BJ (cell line): ENCODE measurements around the gene FSCN2. TPM values are rescaled to one million over a fixed set of nuclear protein-coding genes. Genes with fewer than 3 reads are reported as not detected.
"Not testable (repeated sequence)": the region's sequence is repeated elsewhere in the genome, so short reads cannot be mapped to it uniquely, and the experiment has no call there.

Experiments
- CTCF ChIA-PET: fragments of 350-600 bp; formaldehyde crosslinking; extraction: SDS; loops from one replicate; lab custom pipeline; 2021; ENCODE audit warnings: antibody characterized with exemption, inconsistent platforms; lab: Yijun Ruan, JAX
- POLR2A ChIA-PET: fragments of 300-600 bp; sonication (Branson Sonifier 250); formaldehyde crosslinking; extraction: SDS; loops from one replicate; lab custom pipeline; 2021; ENCODE audit warnings: antibody characterized with exemption; lab: Charles Lee
- DNase-seq: peaks from one replicate; pipeline ENCODE4 v3.0.0-alpha.2; 2011; ENCODE audit warnings: low read depth
- H3K27me3 ChIP-seq: 2 replicates; pipeline ENCODE4 v1.6.0; 2011; ENCODE audit warnings: low read length; ENCODE audit not compliant: control insufficient read depth, insufficient read depth
- H3K36me3 ChIP-seq: 2 replicates; pipeline ENCODE4 v1.5.1; 2011; ENCODE audit warnings: low read length; ENCODE audit not compliant: control insufficient read depth, insufficient read depth
- H3K4me3 ChIP-seq: 2 replicates; pipeline ENCODE4 v1.5.1; 2011; ENCODE audit warnings: low read depth, mild to moderate bottlenecking, control low read depth, low read length
- polyA plus RNA-seq: library from polyadenylated mRNA; depleted of rRNA; stranded (reverse); fragments of >200 nt; gene quantifications from 2 replicates; pipeline ENCODE4 v1.2.3, GENCODE V29; 2011
- TF ChIP-seq, protein P1 (sequence below): IDR thresholded peaks from 2 replicates; pipeline ENCODE4 v1.5.1; 2011; ENCODE audit warnings: low read depth, mild to moderate bottlenecking, control low read depth, inconsistent platforms, low read length, moderate library complexity; ENCODE audit not compliant: insufficient read depth

Gene FSCN2
- polyA plus RNA-seq, 1 experiment = 1.3 TPM

DNA sequence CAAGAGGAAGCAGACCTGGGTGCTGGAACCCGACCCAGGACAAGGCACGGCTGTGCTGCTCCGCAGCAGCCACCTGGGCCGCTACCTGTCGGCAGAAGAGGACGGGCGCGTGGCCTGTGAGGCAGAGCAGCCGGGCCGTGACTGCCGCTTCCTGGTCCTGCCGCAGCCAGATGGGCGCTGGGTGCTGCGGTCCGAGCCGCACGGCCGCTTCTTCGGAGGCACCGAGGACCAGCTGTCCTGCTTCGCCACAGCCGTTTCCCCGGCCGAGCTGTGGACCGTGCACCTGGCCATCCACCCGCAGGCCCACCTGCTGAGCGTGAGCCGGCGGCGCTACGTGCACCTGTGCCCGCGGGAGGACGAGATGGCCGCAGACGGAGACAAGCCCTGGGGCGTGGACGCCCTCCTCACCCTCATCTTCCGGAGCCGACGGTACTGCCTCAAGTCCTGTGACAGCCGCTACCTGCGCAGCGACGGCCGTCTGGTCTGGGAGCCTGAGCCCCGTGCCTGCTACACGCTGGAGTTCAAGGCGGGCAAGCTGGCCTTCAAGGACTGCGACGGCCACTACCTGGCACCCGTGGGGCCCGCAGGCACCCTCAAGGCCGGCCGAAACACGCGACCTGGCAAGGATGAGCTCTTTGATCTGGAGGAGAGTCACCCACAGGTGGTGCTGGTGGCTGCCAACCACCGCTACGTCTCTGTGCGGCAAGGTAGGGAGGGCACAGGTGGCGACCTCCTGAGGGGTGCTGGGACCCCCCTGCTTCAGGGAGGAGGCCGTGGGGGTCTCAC is 667 bp downstream of the FSCN2 start:
- POLR2A ChIA-PET = interaction anchor here (0.6 kb wide), 2 partner anchors 12 to 38 kb away, joined by 10 to 14 read pairs; no protein-coding TSS in a partner anchor
- TF ChIP-seq, protein P1, sequence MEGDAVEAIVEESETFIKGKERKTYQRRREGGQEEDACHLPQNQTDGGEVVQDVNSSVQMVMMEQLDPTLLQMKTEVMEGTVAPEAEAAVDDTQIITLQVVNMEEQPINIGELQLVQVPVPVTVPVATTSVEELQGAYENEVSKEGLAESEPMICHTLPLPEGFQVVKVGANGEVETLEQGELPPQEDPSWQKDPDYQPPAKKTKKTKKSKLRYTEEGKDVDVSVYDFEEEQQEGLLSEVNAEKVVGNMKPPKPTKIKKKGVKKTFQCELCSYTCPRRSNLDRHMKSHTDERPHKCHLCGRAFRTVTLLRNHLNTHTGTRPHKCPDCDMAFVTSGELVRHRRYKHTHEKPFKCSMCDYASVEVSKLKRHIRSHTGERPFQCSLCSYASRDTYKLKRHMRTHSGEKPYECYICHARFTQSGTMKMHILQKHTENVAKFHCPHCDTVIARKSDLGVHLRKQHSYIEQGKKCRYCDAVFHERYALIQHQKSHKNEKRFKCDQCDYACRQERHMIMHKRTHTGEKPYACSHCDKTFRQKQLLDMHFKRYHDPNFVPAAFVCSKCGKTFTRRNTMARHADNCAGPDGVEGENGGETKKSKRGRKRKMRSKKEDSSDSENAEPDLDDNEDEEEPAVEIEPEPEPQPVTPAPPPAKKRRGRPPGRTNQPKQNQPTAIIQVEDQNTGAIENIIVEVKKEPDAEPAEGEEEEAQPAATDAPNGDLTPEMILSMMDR = no peak
- no peaks in the 10 kb centered on the region for H3K36me3 ChIP-seq
- DNase-seq = no peak
- CTCF ChIA-PET = interaction anchor here (1.2 kb wide), 1 partner anchor 10 kb away, joined by 4 read pairs; no protein-coding TSS in a partner anchor
- H3K27me3 ChIP-seq = no peaks in the 10 kb centered on the region
- H3K4me3 ChIP-seq = no peak overlapping the region

DNA sequence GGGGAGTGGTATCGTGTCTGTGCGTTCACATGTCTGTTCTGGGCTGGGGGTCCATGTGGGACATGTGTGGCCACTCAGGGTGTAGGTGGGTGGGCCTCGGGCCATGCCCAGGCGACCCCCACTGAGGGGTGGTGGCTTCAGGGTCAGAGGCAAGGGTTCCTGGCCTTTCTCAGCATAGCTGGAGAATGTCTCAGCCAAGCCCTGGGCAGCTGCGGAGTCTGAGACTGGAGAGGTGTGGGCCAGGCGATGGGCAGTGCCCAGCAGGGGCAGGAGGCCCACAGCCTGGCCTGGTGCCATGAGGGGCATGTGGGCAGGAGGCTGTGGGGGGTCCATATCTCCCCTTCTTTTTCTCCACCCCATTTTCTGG is 1.2 kb downstream of the FSCN2 start:
- CTCF ChIA-PET = interaction anchor here (1.2 to 1.4 kb wide), 2 partner anchors 11 to 72 kb away, joined by 4 to 5 read pairs; no protein-coding TSS in a partner anchor
- DNase-seq = no peak
- Histone ChIP-seq H3K27me3 (no peaks in the 10 kb centered on the region), H3K4me3 (no peak overlapping the region), H3K36me3 (no peaks in the 10 kb centered on the region)
- TF ChIP-seq, protein P1 = no peak
- POLR2A ChIA-PET = no interaction called here

DNA sequence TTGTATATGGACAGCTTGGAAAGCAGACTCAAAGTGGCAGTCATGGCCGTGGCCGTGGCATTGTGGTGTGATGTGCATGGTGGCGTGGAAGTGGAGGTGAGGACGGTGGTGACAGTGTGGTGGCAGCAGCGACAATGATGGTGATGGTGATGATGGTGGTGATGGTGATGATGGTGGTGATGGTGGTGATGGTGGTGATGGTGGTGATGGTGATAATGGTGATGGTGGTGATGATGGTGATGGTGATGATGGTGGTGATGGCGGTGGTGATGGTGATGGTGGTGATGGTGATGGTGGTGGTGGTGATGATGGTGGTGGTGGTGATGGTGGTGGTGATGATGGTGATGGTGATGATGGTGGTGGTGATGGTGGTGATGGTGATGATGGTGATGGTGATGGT is 2.8 kb downstream of the FSCN2 start:
- H3K36me3 ChIP-seq, H3K4me3 ChIP-seq, DNase-seq, H3K27me3 ChIP-seq, POLR2A ChIA-PET: not testable (repeated sequence)
- CTCF ChIA-PET = interaction anchor here (1.4 kb wide), 1 partner anchor 70 kb away, joined by 5 read pairs; no protein-coding TSS in a partner anchor

DNA sequence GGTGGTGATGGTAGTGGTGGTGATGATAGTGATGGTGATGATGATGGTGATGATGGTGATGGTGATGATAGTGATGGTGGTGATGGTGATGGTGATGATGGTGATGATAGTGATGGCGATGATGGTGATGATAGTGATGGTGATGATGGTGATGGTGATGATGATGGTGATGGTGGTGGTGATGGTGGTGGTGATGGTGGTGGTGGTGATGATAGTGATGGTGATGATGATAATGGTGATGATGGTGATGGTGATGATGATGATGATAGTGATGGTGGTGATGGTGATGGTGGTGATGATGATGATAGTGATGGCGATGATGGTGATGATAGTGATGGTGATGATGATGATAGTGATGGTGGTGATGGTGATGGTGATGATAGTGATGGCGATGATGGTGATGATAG is 3.8 kb downstream of the FSCN2 start:
- DNase-seq, POLR2A ChIA-PET, H3K36me3 ChIP-seq, H3K27me3 ChIP-seq, H3K4me3 ChIP-seq: not testable (repeated sequence)
- CTCF ChIA-PET = interaction anchor here (1.3 kb wide), 1 partner anchor 13 kb away, joined by 3 read pairs; no protein-coding TSS in a partner anchor

DNA sequence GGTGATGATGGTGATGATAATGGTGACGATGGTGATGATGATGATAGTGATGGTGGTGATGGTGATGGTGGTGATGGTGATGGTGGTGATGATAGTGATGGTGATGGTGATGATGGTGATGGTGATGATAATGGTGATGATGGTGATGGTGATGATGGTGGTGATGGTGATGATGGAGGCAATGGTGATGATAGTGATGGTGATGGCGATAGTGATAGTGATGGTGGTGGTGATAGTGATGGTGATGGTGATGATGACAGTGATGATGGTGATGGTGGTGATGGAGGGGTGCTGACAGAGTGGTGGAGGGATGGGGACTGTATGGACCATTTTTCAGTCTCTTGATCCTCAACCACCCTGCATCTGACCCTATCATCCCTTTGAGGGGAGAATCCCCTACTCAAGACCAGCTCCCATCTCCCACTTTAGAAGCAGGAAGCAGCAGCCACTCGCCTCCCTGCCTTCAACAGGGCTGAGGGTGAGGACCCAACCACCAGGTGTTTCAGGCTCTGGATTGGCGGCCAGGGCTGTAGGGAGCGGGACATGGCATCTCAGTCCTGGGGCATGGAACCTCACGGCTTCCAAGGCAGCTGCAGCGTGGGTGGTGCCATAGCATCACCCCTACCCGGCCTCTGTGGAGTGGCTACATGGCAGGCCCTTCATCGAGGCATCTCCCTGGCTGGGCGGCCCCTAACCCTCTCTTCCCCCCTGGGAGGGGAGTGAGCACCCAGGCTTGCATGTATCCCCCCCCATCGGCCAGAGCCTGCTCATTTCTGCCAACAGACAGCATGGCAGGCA is 4.5 kb downstream of the FSCN2 start:
- Histone ChIP-seq H3K4me3 (no peak overlapping the region), H3K27me3 (peaks cover 2% of the 10 kb centered on the region; the same call in 1 of the 2 replicates), H3K36me3 (peaks cover 1% of the 10 kb centered on the region; the same call in 1 of the 2 replicates)
- TF ChIP-seq, protein P1 = no peak
- POLR2A ChIA-PET = no interaction called here
- DNase-seq = no peak
- CTCF ChIA-PET = interaction anchor here (1.3 kb wide), 1 partner anchor 14 kb away, joined by 3 read pairs; no protein-coding TSS in a partner anchor
